MM.1S (cell line): Measurements from ENCODE around the gene PBX3.

ENCODE experiments used
- CTCF ChIP-seq: fragments of 300-600 bp; sonication (generic); IDR thresholded peaks from 2 replicates; pipeline ENCODE4 v1.5.1; 2016; ENCODE audit warnings: antibody characterized with exemption, low read length, mixed read lengths
- EZH2 ChIP-seq: fragments of 300-600 bp; sonication (generic); optimal IDR thresholded peaks from 2 replicates; pipeline ENCODE3; 2017; ENCODE audit warnings: low read depth, mild to moderate bottlenecking, antibody characterized with exemption, low read length, mixed read lengths
- EZH2phosphoT487 ChIP-seq: fragments of 300-600 bp; sonication (generic); IDR thresholded peaks from 2 replicates; pipeline ENCODE4 v1.6.1; 2018; ENCODE audit warnings: antibody characterized with exemption, low read length

- TF ChIP-seq EZH2 (no peak), CTCF (no peak), EZH2phosphoT487 (no peak)
Observed at GRCh38 chr9:125943831-125944230, 196.7 kb downstream of the PBX3 start.
